ENCODE results near the gene MOSPD2.

MOSPD2 gene

DNA sequence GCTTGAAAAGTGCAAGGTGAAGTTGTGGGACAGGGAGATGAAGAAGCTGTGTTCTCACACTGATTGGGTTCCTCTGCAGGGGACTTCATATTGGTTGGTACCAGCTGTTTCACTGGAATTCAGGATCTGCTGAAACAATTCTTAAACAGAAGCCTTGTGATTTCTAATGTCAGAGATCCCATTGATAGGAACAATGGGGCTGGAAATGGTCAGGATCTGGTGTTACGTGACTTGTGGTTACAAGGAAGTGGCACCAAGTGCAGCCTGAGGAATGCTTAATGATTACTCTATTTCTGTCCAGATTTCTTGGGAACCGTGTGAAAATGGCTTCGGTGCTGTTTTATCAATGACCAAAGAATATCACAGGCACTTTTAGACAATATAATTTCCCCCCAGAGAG, 68.1 kb downstream of the MOSPD2 start (continued):
- no peak for TF ChIP-seq ZNF639 (tag by site-specific recombination; IDR thresholded peaks at IDR 0.05)

- Histone ChIP-seq H3K36me3 (ENCODE audit: control insufficient read depth in 2 of 2, insufficient read depth in 1 of 2, low read length in 2 of 2) (no peaks in the 10 kb centered on the region), H3K4me1 (ENCODE audit: control insufficient read depth, insufficient read depth, low read length) (no peaks in the 10 kb centered on the region), H3K4me3 (ENCODE audit: low read depth, low read length) (no peak overlapping the region), H3K9me3 (ENCODE audit: control insufficient read depth, insufficient read depth, low read depth, low read length) (no peaks in the 10 kb centered on the region), H3K27ac (ENCODE audit: extremely low read depth, low read depth, low read length) (no peak overlapping the region)
- CTCF ChIA-PET = no interaction called here
- TF ChIP-seq BCL6B (tag by site-specific recombination; IDR thresholded peaks at IDR 0.05) = no peak
- TF ChIP-seq PRDM1 (tag by site-specific recombination; IDR thresholded peaks at IDR 0.05) = no peak
- no peak for TF ChIP-seq MYNN (tag by site-specific recombination; IDR thresholded peaks at IDR 0.05; ENCODE audit: borderline replicate concordance)
- TF ChIP-seq ZNF23 (tag by site-specific recombination; IDR thresholded peaks at IDR 0.05; ENCODE audit: borderline replicate concordance) = no peak
- no peak for TF ChIP-seq EGR2 (tag by site-specific recombination; IDR thresholded peaks at IDR 0.05; ENCODE audit: low read depth)
- TF ChIP-seq ZNF580 (tag by site-specific recombination; IDR thresholded peaks at IDR 0.05) = no peak
- POLR2A ChIA-PET = no interaction called here
Measured at GRCh38 chrX:14942341-14942740, 69.1 kb downstream of the MOSPD2 start.

- Histone ChIP-seq H3K27ac (ENCODE audit: extremely low read depth, low read depth, low read length) (no peak overlapping the region), H3K9me3 (ENCODE audit: control insufficient read depth, insufficient read depth, low read depth, low read length) (no peaks in the 10 kb centered on the region), H3K4me1 (ENCODE audit: control insufficient read depth, insufficient read depth, low read length) (no peaks in the 10 kb centered on the region), H3K36me3 (ENCODE audit: control insufficient read depth in 2 of 2, insufficient read depth in 1 of 2, low read length in 2 of 2) (no peaks in the 10 kb centered on the region), H3K4me3 (ENCODE audit: low read depth, low read length) (no peak overlapping the region)
- POLR2A ChIA-PET = no interaction called here
- no peak for TF ChIP-seq ZNF416 (tag by site-specific recombination; IDR thresholded peaks at IDR 0.05)
- TF ChIP-seq ZNF10 (tag by site-specific recombination; IDR thresholded peaks at IDR 0.05) = no peak
- TF ChIP-seq ZNF37A (tag by site-specific recombination; IDR thresholded peaks at IDR 0.05) = no peak
- TF ChIP-seq ZNF335 (tag by site-specific recombination; conservative IDR thresholded peaks at IDR 0.05) = no peak
- no peak for TF ChIP-seq SP3 (tag by site-specific recombination; IDR thresholded peaks at IDR 0.05)
- no peak for TF ChIP-seq ZNF707 (tag by site-specific recombination; IDR thresholded peaks at IDR 0.05)
- no peak for TF ChIP-seq ZNF510 (tag by site-specific recombination; IDR thresholded peaks at IDR 0.05; ENCODE audit: insufficient replicate concordance)
- TF ChIP-seq, protein P1, sequence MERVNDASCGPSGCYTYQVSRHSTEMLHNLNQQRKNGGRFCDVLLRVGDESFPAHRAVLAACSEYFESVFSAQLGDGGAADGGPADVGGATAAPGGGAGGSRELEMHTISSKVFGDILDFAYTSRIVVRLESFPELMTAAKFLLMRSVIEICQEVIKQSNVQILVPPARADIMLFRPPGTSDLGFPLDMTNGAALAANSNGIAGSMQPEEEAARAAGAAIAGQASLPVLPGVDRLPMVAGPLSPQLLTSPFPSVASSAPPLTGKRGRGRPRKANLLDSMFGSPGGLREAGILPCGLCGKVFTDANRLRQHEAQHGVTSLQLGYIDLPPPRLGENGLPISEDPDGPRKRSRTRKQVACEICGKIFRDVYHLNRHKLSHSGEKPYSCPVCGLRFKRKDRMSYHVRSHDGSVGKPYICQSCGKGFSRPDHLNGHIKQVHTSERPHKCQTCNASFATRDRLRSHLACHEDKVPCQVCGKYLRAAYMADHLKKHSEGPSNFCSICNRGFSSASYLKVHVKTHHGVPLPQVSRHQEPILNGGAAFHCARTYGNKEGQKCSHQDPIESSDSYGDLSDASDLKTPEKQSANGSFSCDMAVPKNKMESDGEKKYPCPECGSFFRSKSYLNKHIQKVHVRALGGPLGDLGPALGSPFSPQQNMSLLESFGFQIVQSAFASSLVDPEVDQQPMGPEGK (tag by site-specific recombination; IDR thresholded peaks at IDR 0.05) = no peak
- no peak for TF ChIP-seq ZNF202 (tag by site-specific recombination; IDR thresholded peaks at IDR 0.05; ENCODE audit: borderline replicate concordance)
- no peak for TF ChIP-seq ZNF561 (tag by site-specific recombination; IDR thresholded peaks at IDR 0.05; ENCODE audit: borderline replicate concordance)
- no peak for TF ChIP-seq YY1 (tag by site-specific recombination; IDR thresholded peaks at IDR 0.05)
- TF ChIP-seq ZNF211 (tag by site-specific recombination; IDR thresholded peaks at IDR 0.05; ENCODE audit: low read depth) = no peak
- no peak for TF ChIP-seq ZNF658 (tag by site-specific recombination; IDR thresholded peaks at IDR 0.05)
- no peak for TF ChIP-seq ZNF544 (tag by site-specific recombination; IDR thresholded peaks at IDR 0.05)
- TF ChIP-seq, protein P2, sequence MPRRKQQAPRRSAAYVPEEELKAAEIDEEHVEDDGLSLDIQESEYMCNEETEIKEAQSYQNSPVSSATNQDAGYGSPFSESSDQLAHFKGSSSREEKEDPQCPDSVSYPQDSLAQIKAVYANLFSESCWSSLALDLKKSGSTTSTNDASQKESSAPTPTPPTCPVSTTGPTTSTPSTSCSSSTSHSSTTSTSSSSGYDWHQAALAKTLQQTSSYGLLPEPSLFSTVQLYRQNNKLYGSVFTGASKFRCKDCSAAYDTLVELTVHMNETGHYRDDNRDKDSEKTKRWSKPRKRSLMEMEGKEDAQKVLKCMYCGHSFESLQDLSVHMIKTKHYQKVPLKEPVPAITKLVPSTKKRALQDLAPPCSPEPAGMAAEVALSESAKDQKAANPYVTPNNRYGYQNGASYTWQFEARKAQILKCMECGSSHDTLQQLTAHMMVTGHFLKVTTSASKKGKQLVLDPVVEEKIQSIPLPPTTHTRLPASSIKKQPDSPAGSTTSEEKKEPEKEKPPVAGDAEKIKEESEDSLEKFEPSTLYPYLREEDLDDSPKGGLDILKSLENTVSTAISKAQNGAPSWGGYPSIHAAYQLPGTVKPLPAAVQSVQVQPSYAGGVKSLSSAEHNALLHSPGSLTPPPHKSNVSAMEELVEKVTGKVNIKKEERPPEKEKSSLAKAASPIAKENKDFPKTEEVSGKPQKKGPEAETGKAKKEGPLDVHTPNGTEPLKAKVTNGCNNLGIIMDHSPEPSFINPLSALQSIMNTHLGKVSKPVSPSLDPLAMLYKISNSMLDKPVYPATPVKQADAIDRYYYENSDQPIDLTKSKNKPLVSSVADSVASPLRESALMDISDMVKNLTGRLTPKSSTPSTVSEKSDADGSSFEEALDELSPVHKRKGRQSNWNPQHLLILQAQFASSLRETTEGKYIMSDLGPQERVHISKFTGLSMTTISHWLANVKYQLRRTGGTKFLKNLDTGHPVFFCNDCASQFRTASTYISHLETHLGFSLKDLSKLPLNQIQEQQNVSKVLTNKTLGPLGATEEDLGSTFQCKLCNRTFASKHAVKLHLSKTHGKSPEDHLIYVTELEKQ (tag by site-specific recombination; IDR thresholded peaks at IDR 0.05; ENCODE audit: borderline replicate concordance) = no peak
- TF ChIP-seq ZNF350 (tag by site-specific recombination; IDR thresholded peaks at IDR 0.05) = no peak
- TF ChIP-seq ZNF133 (tag by site-specific recombination; IDR thresholded peaks at IDR 0.05) = no peak
- CTCF ChIA-PET = no interaction called here
Measured at GRCh38 chrX:14943962-14944361, 70.7 kb downstream of the MOSPD2 start.

Data from HEK293 (cell line).